ENCODE measurements around the gene UGT1A8.
"Not testable (repeated sequence)": the region's sequence is repeated elsewhere in the genome, so short reads cannot be mapped to it uniquely, and the experiment has no call there.

Gene UGT1A8

DNA sequence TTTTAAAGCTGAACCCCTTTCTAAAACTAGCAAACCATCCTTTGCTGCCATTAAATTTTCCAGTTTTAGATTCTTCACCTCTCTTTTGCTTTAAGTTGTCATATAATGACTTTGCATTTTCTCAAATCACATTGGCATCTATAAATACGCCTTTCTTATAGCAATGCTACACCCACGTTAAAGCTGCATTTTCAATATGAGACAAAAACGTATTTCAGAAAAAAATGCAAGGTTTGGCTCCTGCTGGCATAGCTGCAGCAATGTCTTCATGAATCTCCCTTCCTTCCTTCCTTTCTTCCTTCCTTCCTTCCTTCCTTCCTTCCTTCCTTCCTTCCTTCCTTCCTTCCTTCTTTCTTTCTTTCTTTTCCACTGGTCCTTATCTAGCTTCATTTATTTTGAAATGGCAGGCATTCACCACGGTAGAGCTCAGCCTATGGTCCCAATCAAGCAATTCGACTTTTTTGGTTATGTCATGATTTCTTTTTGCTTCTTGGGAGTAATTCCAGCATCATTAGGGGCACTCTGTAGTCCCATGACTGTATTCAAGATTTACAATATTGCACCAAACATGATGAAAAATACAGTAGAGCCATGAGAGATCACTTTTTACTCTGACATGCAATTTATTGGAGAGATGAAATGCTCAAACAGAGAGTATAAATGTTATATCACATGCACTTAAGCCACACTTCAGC is 10.0 kb downstream of the UGT1A8 start:
- no peak for DNase-seq (ENCODE audit: extremely low spot score)
- ChIA-PET CTCF (interaction anchor here (0.7 kb wide), 1 partner anchor 18 kb away, joined by 5 read pairs; no protein-coding TSS in a partner anchor), POLR2A (interaction anchor here (0.7 kb wide), 1 partner anchor 23 kb away, joined by 3 read pairs; no protein-coding TSS in a partner anchor)
- TF ChIP-seq BHLHE40 (IDR thresholded peaks at IDR 0.05; ENCODE audit: borderline replicate concordance) (no peak), FOXK2 (IDR thresholded peaks at IDR 0.05) (no peak), FOXM1 (IDR thresholded peaks at IDR 0.05; ENCODE audit: borderline replicate concordance) (no peak), HDGF (IDR thresholded peaks at IDR 0.05; ENCODE audit: borderline replicate concordance) (no peak), NFRKB (IDR thresholded peaks at IDR 0.05) (no peak), ZNF384 (IDR thresholded peaks at IDR 0.05) (no peak), ARNT (IDR thresholded peaks at IDR 0.05) (no peak), SUZ12 (IDR thresholded peaks at IDR 0.05) (no peak), ELF4 (IDR thresholded peaks at IDR 0.05) (no peak)
- TF ChIP-seq, protein P1, sequence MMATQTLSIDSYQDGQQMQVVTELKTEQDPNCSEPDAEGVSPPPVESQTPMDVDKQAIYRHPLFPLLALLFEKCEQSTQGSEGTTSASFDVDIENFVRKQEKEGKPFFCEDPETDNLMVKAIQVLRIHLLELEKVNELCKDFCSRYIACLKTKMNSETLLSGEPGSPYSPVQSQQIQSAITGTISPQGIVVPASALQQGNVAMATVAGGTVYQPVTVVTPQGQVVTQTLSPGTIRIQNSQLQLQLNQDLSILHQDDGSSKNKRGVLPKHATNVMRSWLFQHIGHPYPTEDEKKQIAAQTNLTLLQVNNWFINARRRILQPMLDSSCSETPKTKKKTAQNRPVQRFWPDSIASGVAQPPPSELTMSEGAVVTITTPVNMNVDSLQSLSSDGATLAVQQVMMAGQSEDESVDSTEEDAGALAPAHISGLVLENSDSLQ (IDR thresholded peaks at IDR 0.05), result no peak

DNA sequence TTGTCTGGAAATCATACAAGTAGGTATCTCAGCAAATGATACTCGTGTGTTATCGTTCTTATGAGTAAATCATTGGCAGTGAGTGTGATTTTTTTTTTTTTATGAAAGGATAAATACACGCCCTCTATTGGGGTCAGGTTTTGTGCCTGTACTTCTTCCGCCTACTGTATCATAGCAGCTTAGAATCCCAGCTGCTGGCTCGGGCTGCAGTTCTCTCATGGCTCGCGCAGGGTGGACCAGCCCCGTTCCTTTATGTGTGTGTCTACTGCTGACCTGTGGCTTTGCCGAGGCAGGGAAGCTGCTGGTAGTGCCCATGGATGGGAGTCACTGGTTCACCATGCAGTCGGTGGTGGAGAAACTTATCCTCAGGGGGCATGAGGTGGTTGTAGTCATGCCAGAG is 18.9 kb downstream of the UGT1A8 start, which contains the start of gene UGT1A10:
Gene UGT1A10, plus strand, starts transcription at position 143 of the 400 bp plus-strand sequence. Its CDS starts 75 bp downstream, at position 218.
- POLR2A ChIA-PET, CTCF ChIA-PET: not testable (repeated sequence)

DNA sequence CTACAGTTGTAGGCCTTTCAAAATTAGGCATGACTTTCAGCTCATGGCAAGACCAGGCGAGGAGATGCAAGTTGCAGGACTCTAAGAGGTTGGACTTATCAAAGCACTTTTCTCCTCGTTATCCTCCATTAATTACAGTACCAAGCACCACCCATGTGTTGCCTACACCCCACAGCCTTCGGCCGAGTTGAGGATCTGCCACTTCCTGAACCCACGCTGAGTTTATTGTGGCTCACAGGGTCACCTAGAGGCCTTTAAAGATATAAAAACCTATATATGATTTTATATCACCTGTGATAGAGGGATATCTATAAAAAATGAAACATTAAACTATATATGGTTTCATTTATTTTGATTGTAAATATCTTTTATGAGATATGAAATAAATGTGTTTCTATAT is 21.4 kb downstream of the UGT1A8 start:
- TF ChIP-seq FOXM1 (IDR thresholded peaks at IDR 0.05; ENCODE audit: borderline replicate concordance) (no peak), CTBP1 (IDR thresholded peaks at IDR 0.05; ENCODE audit: borderline replicate concordance) (no peak)
- ChIA-PET CTCF (no interaction called here), POLR2A (no interaction called here)
- no peak for DNase-seq (ENCODE audit: extremely low spot score)

More for the DNA sequence above, 18.9 kb downstream of the UGT1A8 start, which contains the start of gene UGT1A10:
- DNase-seq (ENCODE audit: extremely low spot score), result not testable (repeated sequence)

DNA sequence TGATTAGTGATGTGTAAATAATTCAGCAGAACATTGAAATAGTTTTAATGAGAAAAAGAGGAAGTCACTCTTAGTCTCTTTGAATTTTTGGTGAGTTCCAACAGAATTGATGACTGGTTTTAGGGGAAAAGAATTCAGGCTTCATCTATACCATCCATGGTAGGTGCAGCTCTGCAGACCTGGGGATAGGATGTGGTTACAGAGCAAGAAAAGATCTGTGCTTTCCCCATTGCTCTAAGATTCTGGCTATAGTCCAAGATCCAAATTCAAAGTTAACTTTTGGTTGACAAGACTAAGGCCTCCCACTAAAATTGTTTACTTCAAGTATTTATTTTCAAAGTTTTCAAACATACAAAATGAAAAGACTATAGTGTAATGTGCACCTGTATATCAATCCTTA is 22.4 kb downstream of the UGT1A8 start:
- ChIA-PET CTCF (no interaction called here), POLR2A (no interaction called here)
- no peak for DNase-seq (ENCODE audit: extremely low spot score)
- no peak for TF ChIP-seq HDGF (IDR thresholded peaks at IDR 0.05; ENCODE audit: borderline replicate concordance)
- TF ChIP-seq BHLHE40 (IDR thresholded peaks at IDR 0.05; ENCODE audit: borderline replicate concordance), result no peak
- no peak for TF ChIP-seq ARNT (IDR thresholded peaks at IDR 0.05)

DNA sequence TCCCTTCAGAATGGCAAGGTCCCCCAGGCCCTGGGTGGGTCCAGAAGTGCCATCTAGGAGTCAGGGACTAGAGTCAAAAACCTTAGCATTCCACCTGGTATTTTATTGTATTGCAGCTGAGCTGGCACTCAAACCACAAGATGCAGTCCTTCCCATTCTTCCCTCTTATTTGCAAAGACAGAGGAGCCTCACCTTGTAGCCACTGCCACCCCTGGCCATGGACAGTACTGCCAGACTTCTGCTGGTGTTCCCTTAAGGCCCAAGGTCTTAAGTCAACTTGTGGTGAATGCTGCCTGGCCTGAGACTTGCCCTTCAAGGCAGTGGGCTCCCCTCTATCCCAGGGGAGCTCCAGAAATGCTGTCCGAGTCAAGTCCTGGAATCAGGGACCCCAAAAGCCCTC is 25.7 kb downstream of the UGT1A8 start:
- ChIA-PET CTCF (no interaction called here), POLR2A (no interaction called here)
- DNase-seq (ENCODE audit: extremely low spot score), result peak; percentile 5
- TF ChIP-seq HDGF (IDR thresholded peaks at IDR 0.05; ENCODE audit: borderline replicate concordance) (no peak), SUZ12 (IDR thresholded peaks at IDR 0.05) (no peak), ZNF384 (IDR thresholded peaks at IDR 0.05) (no peak)

DNA sequence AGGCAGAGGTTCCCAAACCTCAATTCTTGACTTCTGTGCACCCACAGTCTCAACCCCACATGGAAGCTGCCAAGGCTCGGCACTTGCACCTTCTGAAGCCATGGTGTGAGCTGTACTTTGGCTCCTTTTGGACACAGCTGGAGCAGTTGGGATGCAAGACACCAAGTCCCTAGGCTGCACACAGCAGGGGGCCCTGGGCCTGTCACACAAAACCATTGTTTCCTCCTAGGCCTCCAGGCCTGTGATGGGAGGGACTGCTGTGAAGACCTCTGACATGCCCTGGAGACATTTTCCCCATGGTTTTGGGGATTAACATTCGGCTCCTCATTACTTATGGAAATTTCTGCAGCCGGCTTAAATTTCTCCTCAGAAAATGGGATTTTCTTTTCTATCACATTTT is 28.6 kb downstream of the UGT1A8 start:
- DNase-seq (ENCODE audit: extremely low spot score); POLR2A ChIA-PET; CTCF ChIA-PET: not testable (repeated sequence)

DNA sequence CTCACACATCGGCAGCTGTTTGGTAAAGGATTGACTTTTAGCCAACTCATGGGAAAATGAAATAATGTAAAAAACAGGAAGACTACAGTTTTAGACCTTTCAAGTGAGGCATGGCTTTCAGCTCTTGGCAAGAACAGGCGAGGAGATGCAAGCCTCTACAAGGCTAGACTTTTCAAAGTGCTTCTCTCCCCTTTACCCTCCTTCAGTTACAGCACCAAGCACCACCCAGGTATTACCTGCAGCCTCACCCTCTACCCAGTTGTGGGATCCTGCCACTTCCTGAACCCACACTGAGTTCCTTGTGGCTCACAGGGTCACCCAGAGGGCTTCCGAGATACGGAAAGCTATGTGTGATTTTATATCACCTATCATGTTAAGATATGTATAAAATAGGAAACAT is 33.5 kb downstream of the UGT1A8 start:
- ChIA-PET CTCF (no interaction called here), POLR2A (no interaction called here)
- TF ChIP-seq ELF4 (IDR thresholded peaks at IDR 0.05) (no peak), TARDBP (IDR thresholded peaks at IDR 0.05) (no peak), FOXM1 (IDR thresholded peaks at IDR 0.05; ENCODE audit: borderline replicate concordance) (no peak), ARNT (IDR thresholded peaks at IDR 0.05) (no peak), L3MBTL2 (conservative IDR thresholded peaks at IDR 0.05) (no peak), NFRKB (IDR thresholded peaks at IDR 0.05) (no peak), FOXK2 (IDR thresholded peaks at IDR 0.05) (no peak), BHLHE40 (IDR thresholded peaks at IDR 0.05; ENCODE audit: borderline replicate concordance) (no peak), SUZ12 (IDR thresholded peaks at IDR 0.05) (no peak), FOXA1 (IDR thresholded peaks at IDR 0.05) (no peak), CTBP1 (IDR thresholded peaks at IDR 0.05; ENCODE audit: borderline replicate concordance) (no peak), ZNF384 (IDR thresholded peaks at IDR 0.05) (no peak)
- TF ChIP-seq, protein P1 (IDR thresholded peaks at IDR 0.05), result no peak
- no peak for DNase-seq (ENCODE audit: extremely low spot score)

DNA sequence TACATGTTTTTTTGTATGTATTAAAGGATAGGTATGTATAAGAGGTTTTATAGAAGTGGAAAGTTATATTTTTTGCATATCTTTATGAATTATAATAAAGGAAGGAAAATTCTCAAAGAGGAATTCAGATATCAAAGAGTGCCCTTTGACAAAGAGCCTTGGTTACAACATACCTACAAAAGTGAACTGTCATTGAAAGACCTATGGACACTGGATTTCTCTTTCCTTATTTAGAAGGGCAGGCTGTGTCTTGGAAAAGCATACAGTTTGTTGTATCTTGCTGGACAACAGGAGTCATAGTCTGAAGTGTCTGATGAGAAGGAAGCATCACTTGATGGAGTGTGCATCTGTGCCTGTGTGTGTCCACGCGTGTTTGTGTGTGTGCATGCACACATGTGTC is 34.0 kb downstream of the UGT1A8 start:
- CTCF ChIA-PET, result no interaction called here
- no peak for DNase-seq (ENCODE audit: extremely low spot score)
- POLR2A ChIA-PET, result no interaction called here
- TF ChIP-seq CTBP1 (IDR thresholded peaks at IDR 0.05; ENCODE audit: borderline replicate concordance), result no peak
- no peak for TF ChIP-seq TARDBP (IDR thresholded peaks at IDR 0.05)
- no peak for TF ChIP-seq HDGF (IDR thresholded peaks at IDR 0.05; ENCODE audit: borderline replicate concordance)
- no peak for TF ChIP-seq L3MBTL2 (conservative IDR thresholded peaks at IDR 0.05)
- no peak for TF ChIP-seq FOXA1 (IDR thresholded peaks at IDR 0.05)
- TF ChIP-seq FOXM1 (IDR thresholded peaks at IDR 0.05; ENCODE audit: borderline replicate concordance), result no peak
- TF ChIP-seq SP1 (IDR thresholded peaks at IDR 0.05), result no peak
- TF ChIP-seq SUZ12 (IDR thresholded peaks at IDR 0.05), result no peak
- TF ChIP-seq ARNT (IDR thresholded peaks at IDR 0.05), result no peak
- no peak for TF ChIP-seq FOXK2 (IDR thresholded peaks at IDR 0.05)
- no peak for TF ChIP-seq NFRKB (IDR thresholded peaks at IDR 0.05)
- no peak for TF ChIP-seq BHLHE40 (IDR thresholded peaks at IDR 0.05; ENCODE audit: borderline replicate concordance)
- TF ChIP-seq, protein P1 (IDR thresholded peaks at IDR 0.05), result no peak
- no peak for TF ChIP-seq ELF4 (IDR thresholded peaks at IDR 0.05)
